GM21515 (cell line): ENCODE measurements around the gene SYCE1L.
A peak's percentile ranks its signal among the peaks of the same experiment; 100 is the strongest.
"Not testable (repeated sequence)": the region's sequence is repeated elsewhere in the genome, so short reads cannot be mapped to it uniquely, and the experiment has no call there.

Source experiments
- ATAC-seq: cut with Tn5 transposase; IDR thresholded peaks from one replicate; pipeline ENCODE4 v1.9.1; 2021; ENCODE audit not compliant: unreplicated experiment

SYCE1L gene, protein sequence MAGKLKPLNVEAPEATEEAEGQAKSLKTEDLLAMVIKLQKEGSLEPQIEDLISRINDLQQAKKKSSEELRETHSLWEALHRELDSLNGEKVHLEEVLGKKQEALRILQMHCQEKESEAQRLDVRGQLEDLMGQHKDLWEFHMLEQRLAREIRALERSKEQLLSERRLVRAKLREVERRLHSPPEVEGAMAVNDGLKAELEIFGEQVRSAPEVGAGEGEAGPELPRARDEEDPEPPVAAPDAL

GRCh38 chr16:77199211-77199610, at the start of gene SYCE1L:
Gene SYCE1L (plus strand): TSS chr16:77199408. CDS start chr16:77199452, 44 bp downstream.
- no peak for ATAC-seq

GRCh38 chr16:77157346-77158058, 41.7 kb upstream of the SYCE1L start:
- ATAC-seq: no peak

- ATAC-seq: no peak
These were observed 40.9 kb upstream of the SYCE1L start for GRCh38 chr16:77158293-77158692.

DNA sequence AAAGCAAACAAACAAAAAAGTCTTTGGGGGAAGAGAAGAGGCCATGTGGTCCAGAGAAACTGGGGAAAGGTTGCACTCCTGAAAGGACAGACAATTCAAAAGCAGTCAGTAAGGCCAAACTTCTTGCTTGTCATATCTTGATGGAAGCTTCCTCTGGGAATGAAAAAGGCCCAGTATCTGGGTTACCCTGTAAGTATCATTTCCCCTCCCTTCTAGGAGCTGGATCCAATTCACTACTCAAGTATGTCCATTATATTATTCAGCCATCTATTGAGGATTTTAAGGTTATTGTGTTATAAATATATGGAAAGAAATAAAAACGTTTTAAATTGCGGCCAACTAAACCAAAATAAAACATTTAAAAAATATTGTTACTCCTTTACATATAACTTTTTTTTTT, 34.2 kb upstream of the SYCE1L start:
- no peak for ATAC-seq

DNA sequence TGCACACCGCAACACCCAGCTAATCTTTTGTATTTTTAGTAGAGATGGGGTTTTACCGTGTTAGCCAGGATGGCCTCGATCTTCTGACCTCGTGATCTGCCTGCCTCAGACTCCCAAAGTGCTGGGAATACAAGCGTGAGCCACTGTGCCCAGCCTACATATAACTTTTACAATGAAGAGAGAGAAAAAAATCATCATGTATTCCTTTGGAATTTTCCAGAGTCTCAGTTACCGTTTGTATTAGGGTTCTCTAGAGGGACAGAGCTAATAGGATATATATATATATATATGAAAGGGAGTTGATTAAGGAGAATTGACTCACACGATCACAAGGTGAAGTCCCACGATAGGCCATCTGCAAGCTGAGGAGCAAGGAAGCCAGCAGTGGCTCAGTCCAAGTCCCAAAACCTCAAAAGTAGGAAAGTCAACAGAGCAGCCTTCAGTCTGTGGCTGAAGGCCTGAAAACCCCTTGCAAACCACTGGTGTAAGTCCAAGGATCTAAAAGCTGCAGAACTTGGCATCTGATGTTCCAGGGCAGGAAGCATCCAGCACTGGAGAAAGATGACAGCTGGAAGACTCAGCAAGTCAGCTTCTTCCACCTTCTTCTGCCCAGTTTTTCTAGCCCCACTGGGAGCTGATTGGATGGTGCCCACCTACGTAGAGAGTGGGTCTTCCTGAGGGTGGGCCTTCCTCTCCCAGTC, 33.5 kb upstream of the SYCE1L start:
- not testable (repeated sequence) for ATAC-seq

DNA sequence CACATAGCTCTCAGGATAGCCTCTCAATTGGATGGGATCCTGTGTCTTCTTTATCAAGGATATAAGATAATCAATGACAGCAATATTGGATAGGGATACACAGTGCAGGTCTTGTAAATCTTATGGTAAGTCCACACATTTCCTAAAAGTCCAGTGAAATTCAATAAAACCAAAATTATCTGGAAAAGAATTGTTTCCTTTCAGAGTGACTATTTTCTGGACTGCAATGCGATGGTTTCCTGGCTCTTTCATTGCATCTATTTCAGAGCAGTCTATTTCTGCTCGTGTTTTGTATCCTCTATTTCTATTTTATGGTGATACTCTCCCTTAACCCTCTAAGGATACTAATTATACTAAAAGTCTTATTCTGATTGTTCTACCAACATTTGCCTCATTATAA, 32.5 kb upstream of the SYCE1L start:
- ATAC-seq: no peak

- no peak for ATAC-seq
These were observed 30.3 kb upstream of the SYCE1L start for GRCh38 chr16:77168901-77169300.

- peak; percentile 73 for ATAC-seq
These were observed 29.5 kb upstream of the SYCE1L start for GRCh38 chr16:77169650-77170236.

GRCh38 chr16:77170805-77171204, 28.4 kb upstream of the SYCE1L start:
- no peak for ATAC-seq

DNA sequence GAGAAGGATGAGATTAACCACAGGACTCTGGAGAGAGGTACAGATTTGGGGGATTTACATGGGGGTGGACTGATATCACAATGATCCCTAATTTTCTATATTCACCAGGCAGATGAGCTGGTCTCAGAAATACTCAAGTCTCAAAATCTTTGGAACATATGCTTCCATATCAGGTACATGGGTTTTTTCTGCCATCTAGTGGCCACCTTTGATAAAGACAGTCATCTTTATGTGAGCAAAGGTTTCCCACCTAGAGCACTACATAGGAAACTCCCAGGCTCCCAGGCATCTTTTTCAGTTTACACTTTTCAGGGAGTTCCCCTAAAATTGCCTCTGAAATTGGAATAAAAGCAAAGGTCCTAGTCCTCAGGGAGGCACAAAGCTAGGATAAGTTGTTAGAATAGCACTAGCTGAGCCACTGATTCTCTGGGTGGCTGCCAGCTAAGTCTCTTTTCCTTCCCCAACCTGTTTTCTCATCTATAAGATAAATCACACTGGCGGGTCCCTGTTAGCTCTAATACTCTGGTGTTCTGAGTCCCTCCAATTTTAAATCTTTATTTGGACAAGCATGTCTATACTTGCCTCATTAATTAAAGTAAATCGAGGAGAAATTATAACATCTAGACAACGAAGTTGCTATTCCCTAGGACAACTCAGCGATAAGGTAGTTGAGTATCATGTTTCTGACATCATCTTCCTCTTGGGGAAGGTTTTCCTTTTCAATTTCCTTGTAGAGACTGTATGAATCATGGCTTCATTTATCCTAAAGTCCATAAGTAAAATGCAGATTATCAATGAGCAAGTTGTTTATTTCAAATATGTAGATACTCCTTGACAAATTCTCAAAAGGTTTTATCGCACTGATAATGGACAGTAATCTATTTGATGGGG, 27.2 kb upstream of the SYCE1L start:
- peak; percentile 72 for ATAC-seq

DNA sequence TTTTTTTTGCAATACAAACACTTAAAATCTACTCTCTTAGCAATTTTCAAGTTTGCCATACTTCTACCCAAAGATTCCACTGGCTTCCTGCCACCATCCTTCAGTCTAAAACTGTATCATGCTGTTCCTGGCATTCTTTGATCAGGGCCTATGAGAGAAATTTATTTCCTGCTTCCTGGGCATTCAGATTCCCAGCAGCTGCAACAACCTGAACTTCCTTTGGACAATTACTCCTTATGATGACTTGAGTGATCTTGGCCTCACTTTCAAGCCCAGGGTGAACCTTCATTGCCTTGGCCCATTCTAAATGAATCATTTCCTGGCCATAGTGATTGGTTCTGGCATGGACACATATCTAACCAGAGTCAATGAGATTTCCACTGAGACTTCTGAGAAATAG, 26.3 kb upstream of the SYCE1L start:
- no peak for ATAC-seq

- ATAC-seq: no peak
These were observed 16.1 kb upstream of the SYCE1L start for GRCh38 chr16:77183137-77183536.

DNA sequence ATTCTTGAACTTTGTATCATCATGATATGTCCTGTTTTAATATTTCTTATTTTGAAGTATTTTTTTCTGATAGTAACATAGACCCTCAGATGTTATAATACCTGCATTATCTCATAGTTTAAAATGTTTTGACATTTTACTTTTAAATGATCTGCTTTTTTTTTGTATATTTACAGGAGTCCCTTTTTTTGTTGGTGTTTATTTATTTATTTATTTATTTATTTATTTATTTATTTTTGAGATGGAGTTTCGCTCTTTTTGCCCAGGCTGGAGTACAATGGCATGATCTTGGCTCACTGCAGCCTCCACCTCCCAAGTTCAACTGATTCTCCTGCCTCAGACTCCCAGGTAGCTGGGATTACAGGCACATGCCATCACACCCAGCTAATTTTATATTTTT, 12.9 kb upstream of the SYCE1L start:
- not testable (repeated sequence) for ATAC-seq

GRCh38 chr16:77190190-77190477, 9.1 kb upstream of the SYCE1L start:
- ATAC-seq: no peak

DNA sequence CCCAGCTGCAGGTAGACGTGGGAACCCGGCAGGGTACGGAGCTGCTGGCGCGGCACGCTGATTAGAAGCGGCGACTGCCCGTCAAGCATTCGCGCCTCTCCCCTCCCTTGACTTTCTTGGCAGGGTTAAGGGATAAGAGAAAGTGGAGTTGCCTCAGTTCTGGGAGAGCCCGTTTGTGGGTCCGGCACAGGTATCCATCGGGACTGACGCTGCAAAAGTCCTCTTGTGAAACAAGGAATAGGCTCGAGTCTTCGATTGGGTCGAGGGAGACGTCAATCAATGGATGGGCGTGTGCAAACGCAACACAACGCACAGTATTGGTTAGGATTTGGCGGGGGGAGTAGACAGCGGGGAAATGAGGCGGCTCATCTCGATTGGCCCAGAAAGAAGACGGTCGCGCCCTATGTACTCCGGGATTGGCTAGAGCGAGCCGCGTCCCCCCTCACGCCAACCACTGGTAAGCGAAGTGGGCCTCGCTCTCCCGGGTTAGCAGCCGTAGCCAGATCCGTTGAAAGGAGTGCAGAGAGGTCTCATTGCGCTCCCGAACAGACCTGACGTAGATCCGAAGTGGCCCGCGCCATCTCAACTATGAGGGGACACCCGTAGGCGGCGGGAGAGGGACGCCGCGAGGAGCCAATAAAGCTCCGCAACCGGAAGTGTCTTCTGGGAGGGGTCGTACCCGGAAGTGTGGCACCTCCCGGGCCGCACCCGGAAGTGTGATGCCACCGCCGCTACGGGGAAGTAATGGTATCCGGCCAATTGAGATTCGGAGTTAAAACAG, 8.5 kb upstream of the SYCE1L start, which contains the start of gene MON1B:
TSS of gene MON1B (plus strand) at position 713 of the 781 bp plus-strand sequence. CDS start 296 bp downstream, outside the sequence.
- peak; percentile 98 for ATAC-seq

DNA sequence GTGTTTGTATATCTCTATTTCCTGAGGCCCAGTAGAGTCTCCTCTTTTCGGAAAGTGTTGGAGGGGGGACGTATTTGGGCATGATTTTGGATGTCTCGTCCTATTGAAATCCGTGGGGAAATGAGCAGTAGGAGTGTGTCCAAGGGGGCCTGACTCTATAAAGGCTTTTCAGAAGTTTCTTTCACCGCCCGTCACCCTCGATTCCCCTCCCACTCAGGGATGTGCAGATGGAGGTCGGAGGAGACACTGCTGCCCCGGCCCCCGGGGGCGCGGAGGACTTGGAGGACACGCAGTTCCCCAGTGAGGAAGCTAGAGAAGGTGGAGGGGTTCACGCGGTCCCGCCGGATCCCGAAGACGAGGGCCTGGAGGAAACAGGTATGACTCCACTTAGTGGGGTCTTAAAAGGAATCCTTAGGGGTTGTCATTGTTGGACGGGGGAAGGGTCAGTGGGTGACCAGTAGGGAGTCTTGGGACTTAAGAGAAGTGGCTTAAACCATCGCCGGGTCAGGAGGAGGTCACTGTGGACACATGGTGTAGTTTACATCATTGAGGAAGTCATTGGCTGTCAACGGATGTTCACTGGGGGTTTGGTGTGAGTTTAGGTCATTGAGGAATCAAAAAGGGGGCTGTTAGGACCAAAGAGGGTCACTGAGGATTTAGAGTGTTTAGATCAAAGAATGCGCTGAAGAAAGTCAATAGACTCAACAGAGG, 7.8 kb upstream of the SYCE1L start:
- ATAC-seq: no peak

DNA sequence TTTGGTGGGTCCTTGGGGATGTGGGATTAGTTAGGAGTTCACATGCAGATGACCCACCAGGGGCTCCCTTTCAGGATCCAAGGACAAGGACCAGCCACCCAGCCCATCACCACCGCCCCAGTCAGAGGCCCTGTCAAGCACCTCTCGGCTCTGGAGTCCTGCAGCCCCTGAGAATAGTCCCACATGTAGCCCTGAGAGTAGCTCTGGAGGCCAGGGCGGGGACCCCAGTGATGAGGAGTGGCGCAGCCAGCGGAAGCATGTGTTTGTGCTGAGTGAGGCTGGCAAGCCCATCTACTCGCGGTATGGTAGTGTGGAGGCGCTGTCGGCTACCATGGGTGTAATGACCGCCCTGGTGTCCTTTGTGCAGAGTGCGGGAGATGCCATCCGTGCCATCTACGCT, 5.8 kb upstream of the SYCE1L start:
- no peak for ATAC-seq

- ATAC-seq: no peak
These were observed 4.6 kb upstream of the SYCE1L start for GRCh38 chr16:77194295-77195231.
